Body of pancreas (tissue), 4 donors: ENCODE data around the gene SSNA1. TPM values are rescaled to one million over a fixed set of nuclear protein-coding genes. Genes with fewer than 3 reads are reported as not detected.

ENCODE experiments used
- ATAC-seq: fragments of 150-250 bp; one replicate; pipeline ENCODE4 v1.9.1; 2016
- DNase-seq, 4 donors: peaks; one replicate each; pipeline ENCODE4 v3.0.0-alpha.2; 2019
- H3K27ac ChIP-seq, 4 donors: fragments of 200-600 bp; sonication (generic); 1 replicate in 3 of 4; 2 replicates in 1 of 4; pipeline versions ENCODE4 v1.5.1 to v1.6.1; 2016 to 2019; ENCODE audit warnings: mild to moderate bottlenecking in 1 of 4, mixed read lengths in 1 of 4, moderate library complexity in 1 of 4
- H3K27me3 ChIP-seq, 2 donors: fragments of 200-600 bp; sonication (generic); one replicate each; pipeline ENCODE4 v1.6.0; 2016; ENCODE audit warnings: mild to moderate bottlenecking in 1 of 2
- H3K36me3 ChIP-seq, 2 donors: fragments of 200-600 bp; sonication (generic); replicated peaks in 1 of 2; 2 replicates each; pipeline ENCODE4 v1.5.1; 2016; ENCODE audit warnings: low read depth in 2 of 2; ENCODE audit not compliant: insufficient read depth in 1 of 2
- H3K4me1 ChIP-seq: fragments of 200-600 bp; sonication (generic); one replicate; pipeline ENCODE4 v1.6.0; 2016
- H3K4me3 ChIP-seq, 2 donors: fragments of 200-600 bp; sonication (generic); 1 replicate in 1 of 2; 2 replicates in 1 of 2; pipeline ENCODE4 v1.5.1; 2016 to 2019
- H3K9me3 ChIP-seq, 3 donors: fragments of 200-600 bp; sonication (generic); 1 replicate in 2 of 3; 2 replicates in 1 of 3; pipeline ENCODE4 v1.5.1; 2016
- CTCF ChIP-seq, 7 experiments: fragments of 450-650 bp in 4 of 7; fragments of 200-600 bp in 3 of 7; sonication (generic) in 3 of 7; IDR thresholded peaks; one replicate each; pipeline ENCODE4 v1.5.1; 2016 to 2019; ENCODE audit warnings: antibody characterized with exemption in 7 of 7
- POLR2A ChIP-seq, 3 donors: fragments of 450-650 bp; IDR thresholded peaks; one replicate each; pipeline ENCODE4 v1.6.1; 2016; ENCODE audit warnings: antibody characterized with exemption in 3 of 3, mild to moderate bottlenecking in 2 of 3
- WGBS, 2 donors: methylation state at CpG; one replicate each; pipeline ENCODE4 v1.1.5; 2017; 5-methylcytosine and 5-hydroxymethylcytosine counted together
- intact Hi-C: fragments of 100-400 bp; cut with DNase I; formaldehyde crosslinking; loops from one replicate; pipeline ENCODE4 v1.15.1; 2023
- total RNA-seq, 2 donors: library from RNA; depleted of rRNA; stranded (reverse); fragments of >200 nt; gene quantifications; one replicate each; pipeline ENCODE4 v1.1.0, GENCODE V29; 2016

Gene SSNA1
- total RNA-seq, 2 donors from 2014 or later: 62.3 to 79.1 TPM

GRCh38 chr9:137205126-137206069 is 16.9 kb downstream of the SSNA1 start, which contains the start of the genes NDOR1 and TMEM203:
Gene NDOR1, plus strand, starts transcription at chr9:137205700. Its CDS starts 78 bp downstream, at chr9:137205778.
Gene TMEM203, minus strand, starts transcription at chr9:137205648. Its CDS starts 234 bp downstream, at chr9:137205414.
- Histone ChIP-seq H3K9me3 (no peaks in the 10 kb centered on the region), H3K27me3 (no peaks in the 10 kb centered on the region), H3K36me3 (no peaks in the 10 kb centered on the region), H3K27ac (peak within 1 kb of the TSS; percentile 73 to 90 (median 82)), H3K4me1 (peaks cover 53% of the 10 kb centered on the region), H3K4me3 (peak within 1 kb of the TSS; percentile 83 to 97)
- DNase-seq (peak; percentile 87 to 92 (median 90)), ATAC-seq (peak; percentile 51)
- 0% methylated on average over 1 to 74 of the region's 98 CpGs for WGBS, 2 donors
- TF ChIP-seq CTCF (IDR thresholded peaks at IDR 0.05): no peak
- TF ChIP-seq POLR2A (IDR thresholded peaks at IDR 0.05): peak; percentile 53 to 77 (median 66)
- intact Hi-C loops: no loop called here

- intact Hi-C loops: no loop called here
- Histone ChIP-seq H3K27ac (no peak overlapping the region), H3K36me3 (no peaks in the 10 kb centered on the region), H3K27me3 (no peaks in the 10 kb centered on the region), H3K9me3 (no peaks in the 10 kb centered on the region), H3K4me3 (no peak overlapping the region), H3K4me1 (peaks cover 46% of the 10 kb centered on the region)
- DNase-seq (no peak), ATAC-seq (no peak)
- TF ChIP-seq CTCF (IDR thresholded peaks at IDR 0.05) (no peak), POLR2A (IDR thresholded peaks at IDR 0.05) (no peak)
- WGBS, 2 donors: 34 to 43% methylated on average over 7 of the region's 7 CpGs
Measured at GRCh38 chr9:137206602-137207001, 18.1 kb downstream of the SSNA1 start.

GRCh38 chr9:137211532-137211931 is 23.1 kb downstream of the SSNA1 start:
- no peaks in the 10 kb centered on the region for H3K27me3 ChIP-seq
- ATAC-seq (no peak), DNase-seq (no peak)
- H3K4me3 ChIP-seq: no peak overlapping the region
- peaks cover 6% of the 10 kb centered on the region for H3K4me1 ChIP-seq
- H3K36me3 ChIP-seq: no peaks in the 10 kb centered on the region
- intact Hi-C loops: no loop called here
- WGBS, 2 donors: 76 to 88% methylated on average over 11 to 13 of the region's 13 CpGs
- no peak overlapping the region for H3K27ac ChIP-seq
- TF ChIP-seq POLR2A (IDR thresholded peaks at IDR 0.05): no peak
- TF ChIP-seq CTCF (IDR thresholded peaks at IDR 0.05): no peak
- no peaks in the 10 kb centered on the region for H3K9me3 ChIP-seq

GRCh38 chr9:137212520-137212919 is 24.0 kb downstream of the SSNA1 start:
- no peak for ATAC-seq
- no peaks in the 10 kb centered on the region for H3K36me3 ChIP-seq
- intact Hi-C loops: no loop called here
- TF ChIP-seq POLR2A (IDR thresholded peaks at IDR 0.05) (no peak), CTCF (IDR thresholded peaks at IDR 0.05) (no peak)
- WGBS, 2 donors: 78 to 82% methylated on average over 21 of the region's 21 CpGs
- H3K27me3 ChIP-seq: no peaks in the 10 kb centered on the region
- H3K27ac ChIP-seq: no peak overlapping the region
- H3K9me3 ChIP-seq: no peaks in the 10 kb centered on the region
- peaks cover 9% of the 10 kb centered on the region for H3K4me1 ChIP-seq
- H3K4me3 ChIP-seq: no peak overlapping the region
- DNase-seq: no peak
